Choroid plexus epithelial cell (primary cell): ENCODE data around the gene PDLIM4.

Experiments
- DNase-seq: peaks from one replicate; pipeline ENCODE4 v3.0.0-alpha.2; 2010; ENCODE audit warnings: low read depth
- H3K4me3 ChIP-seq: 2 replicates; pipeline ENCODE4 v1.5.1; 2011; ENCODE audit warnings: low read depth, mild to moderate bottlenecking, control low read depth, low read length, moderate library complexity
- CTCF ChIP-seq: conservative IDR thresholded peaks from 2 replicates; pipeline ENCODE4 v1.5.1; 2011; ENCODE audit warnings: low read depth, mild to moderate bottlenecking, control low read depth, inconsistent platforms, low read length, moderate library complexity

PDLIM4 gene

GRCh38 chr5:132233081-132233480, 24.4 kb upstream of the PDLIM4 start:
- no peak for DNase-seq
- H3K4me3 ChIP-seq, result no peak overlapping the region
- TF ChIP-seq CTCF, result no peak

- DNase-seq, result no peak
- H3K4me3 ChIP-seq, result no peak overlapping the region
- TF ChIP-seq CTCF, result no peak
These were observed 23.4 kb upstream of the PDLIM4 start for GRCh38 chr5:132233811-132234683.

- H3K4me3 ChIP-seq, result no peak overlapping the region
- no peak for TF ChIP-seq CTCF
- DNase-seq, result no peak
These were observed 22.8 kb upstream of the PDLIM4 start for GRCh38 chr5:132234684-132235062.

GRCh38 chr5:132235340-132235739, 22.2 kb upstream of the PDLIM4 start:
- no peak for TF ChIP-seq CTCF
- DNase-seq, result no peak
- no peak overlapping the region for H3K4me3 ChIP-seq

- no peak overlapping the region for H3K4me3 ChIP-seq
- TF ChIP-seq CTCF, result peak; percentile 19
- no peak for DNase-seq
These were observed 20.4 kb upstream of the PDLIM4 start for GRCh38 chr5:132237141-132237540.

- no peak overlapping the region for H3K4me3 ChIP-seq
- no peak for DNase-seq
- TF ChIP-seq CTCF, result no peak
These were observed 19.8 kb upstream of the PDLIM4 start for GRCh38 chr5:132237670-132238069.
